ENCODE results near the gene OAT. TPM values are rescaled to one million over a fixed set of nuclear protein-coding genes. Genes with fewer than 3 reads are reported as not detected.

The OAT gene
- total RNA-seq, 4 donors from 2014 or later, result 86.0 to 103 (median 95.1) TPM

DNA sequence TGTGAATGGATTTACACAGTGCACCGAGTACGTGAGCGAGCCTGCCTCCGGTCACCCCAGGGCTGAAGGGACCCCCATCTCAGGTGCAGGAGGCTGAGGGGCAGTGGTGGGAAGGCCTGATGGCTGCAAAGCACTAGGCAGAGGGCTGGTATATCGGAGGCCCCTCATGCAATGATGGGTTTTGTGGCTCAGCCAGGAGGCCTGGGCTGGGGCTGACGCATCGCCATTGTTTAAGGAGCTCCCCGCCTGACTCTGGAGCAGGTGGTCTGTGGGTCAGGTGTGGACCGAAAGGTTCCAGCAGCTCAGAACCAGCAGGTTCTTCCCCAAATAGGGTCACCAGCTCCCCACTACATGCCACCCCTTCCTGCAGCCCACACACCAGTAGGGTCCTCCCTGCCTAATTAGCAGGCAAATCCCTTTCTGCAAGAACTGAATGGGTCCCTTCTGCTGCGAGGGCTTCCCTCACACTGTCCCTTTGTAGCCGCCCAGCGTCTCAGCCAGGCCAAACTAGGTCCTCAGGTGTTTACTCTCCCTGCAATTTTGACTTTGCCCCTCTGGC, 33.0 kb downstream of the OAT start:
- H3K9me3 ChIP-seq, result no peaks in the 10 kb centered on the region
- H3K27ac ChIP-seq, result no peak overlapping the region
- peaks cover 11% of the 10 kb centered on the region for H3K4me1 ChIP-seq
- peak in 1 of 2 donors; percentile 34 for DNase-seq (ENCODE audit: low spot score in 2 of 2)
- peaks cover 8% of the 10 kb centered on the region for H3K27me3 ChIP-seq
- TF ChIP-seq POLR2A (IDR thresholded peaks at IDR 0.05) (no peak), EP300 (IDR thresholded peaks at IDR 0.05) (no peak), POLR2AphosphoS5 (IDR thresholded peaks at IDR 0.05) (no peak)
- TF ChIP-seq, protein P1, sequence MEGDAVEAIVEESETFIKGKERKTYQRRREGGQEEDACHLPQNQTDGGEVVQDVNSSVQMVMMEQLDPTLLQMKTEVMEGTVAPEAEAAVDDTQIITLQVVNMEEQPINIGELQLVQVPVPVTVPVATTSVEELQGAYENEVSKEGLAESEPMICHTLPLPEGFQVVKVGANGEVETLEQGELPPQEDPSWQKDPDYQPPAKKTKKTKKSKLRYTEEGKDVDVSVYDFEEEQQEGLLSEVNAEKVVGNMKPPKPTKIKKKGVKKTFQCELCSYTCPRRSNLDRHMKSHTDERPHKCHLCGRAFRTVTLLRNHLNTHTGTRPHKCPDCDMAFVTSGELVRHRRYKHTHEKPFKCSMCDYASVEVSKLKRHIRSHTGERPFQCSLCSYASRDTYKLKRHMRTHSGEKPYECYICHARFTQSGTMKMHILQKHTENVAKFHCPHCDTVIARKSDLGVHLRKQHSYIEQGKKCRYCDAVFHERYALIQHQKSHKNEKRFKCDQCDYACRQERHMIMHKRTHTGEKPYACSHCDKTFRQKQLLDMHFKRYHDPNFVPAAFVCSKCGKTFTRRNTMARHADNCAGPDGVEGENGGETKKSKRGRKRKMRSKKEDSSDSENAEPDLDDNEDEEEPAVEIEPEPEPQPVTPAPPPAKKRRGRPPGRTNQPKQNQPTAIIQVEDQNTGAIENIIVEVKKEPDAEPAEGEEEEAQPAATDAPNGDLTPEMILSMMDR (IDR thresholded peaks at IDR 0.05), result no peak
- 97% methylated on average over 12 of the region's 12 CpGs for WGBS
- no peaks in the 10 kb centered on the region for H3K36me3 ChIP-seq
- H3K4me3 ChIP-seq, result no peak overlapping the region

DNA sequence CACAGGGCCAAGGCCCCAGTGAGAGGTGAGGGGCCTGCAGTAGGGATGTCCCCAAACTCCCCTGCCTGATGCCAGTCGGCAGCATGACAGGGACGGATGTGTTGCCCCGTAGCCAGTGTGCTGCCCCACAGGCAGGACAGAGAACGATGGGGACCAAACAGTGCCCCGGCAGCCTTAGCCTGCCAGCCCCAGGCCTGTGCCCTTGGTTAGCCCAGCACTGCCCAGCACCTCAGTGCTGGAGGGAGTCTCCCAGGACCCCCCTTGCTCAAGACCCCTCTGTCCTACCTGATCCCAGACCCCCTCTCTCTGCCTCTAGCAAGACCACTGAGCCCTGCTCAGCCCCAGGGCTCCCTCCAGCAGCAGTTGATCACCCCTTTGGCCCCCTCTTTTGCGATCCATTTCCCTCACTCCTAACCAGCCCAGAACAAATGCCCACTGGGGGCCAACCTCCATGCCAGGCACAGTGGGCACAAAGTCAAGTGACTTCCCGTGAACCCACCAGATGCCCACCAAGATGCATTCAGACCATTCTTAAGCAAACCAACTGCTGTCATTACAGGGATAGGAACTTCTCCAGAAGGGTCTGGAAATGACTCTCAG, 34.0 kb downstream of the OAT start:
- no peak overlapping the region for H3K27ac ChIP-seq
- no peak overlapping the region for H3K4me3 ChIP-seq
- peaks cover 11% of the 10 kb centered on the region for H3K4me1 ChIP-seq
- H3K27me3 ChIP-seq, result peaks cover 11% of the 10 kb centered on the region
- WGBS, result 83% methylated on average over 4 of the region's 7 CpGs
- H3K36me3 ChIP-seq, result no peaks in the 10 kb centered on the region
- TF ChIP-seq POLR2A (IDR thresholded peaks at IDR 0.05) (no peak), POLR2AphosphoS5 (IDR thresholded peaks at IDR 0.05) (no peak)
- peak in 1 of 2 donors; percentile 19 for DNase-seq (ENCODE audit: low spot score in 2 of 2)
- H3K9me3 ChIP-seq, result no peaks in the 10 kb centered on the region

GRCh38 chr10:124384172-124384571, 34.6 kb downstream of the OAT start:
- no peak overlapping the region for H3K27ac ChIP-seq
- H3K4me1 ChIP-seq, result peaks cover 11% of the 10 kb centered on the region
- no peaks in the 10 kb centered on the region for H3K36me3 ChIP-seq
- peaks cover 13% of the 10 kb centered on the region for H3K27me3 ChIP-seq
- H3K9me3 ChIP-seq, result no peaks in the 10 kb centered on the region
- 52% methylated on average over 4 of the region's 4 CpGs for WGBS
- H3K4me3 ChIP-seq, result no peak overlapping the region
- peak in 1 of 2 donors; percentile 25 for DNase-seq (ENCODE audit: low spot score in 2 of 2)
- TF ChIP-seq POLR2A (IDR thresholded peaks at IDR 0.05), result no peak

GRCh38 chr10:124383496-124383895, 35.2 kb downstream of the OAT start:
- Histone ChIP-seq H3K4me1 (peaks cover 11% of the 10 kb centered on the region), H3K9me3 (no peaks in the 10 kb centered on the region), H3K27ac (no peak overlapping the region), H3K27me3 (peaks cover 14% of the 10 kb centered on the region), H3K36me3 (no peaks in the 10 kb centered on the region), H3K4me3 (no peak overlapping the region)
- 79% methylated on average over 6 of the region's 6 CpGs for WGBS
- TF ChIP-seq POLR2A (IDR thresholded peaks at IDR 0.05) (no peak), EP300 (IDR thresholded peaks at IDR 0.05) (no peak)
- DNase-seq (ENCODE audit: low spot score in 2 of 2), result peak in 1 of 2 donors; percentile 11

GRCh38 chr10:124381011-124381611, 37.6 kb downstream of the OAT start:
- Histone ChIP-seq H3K4me1 (peaks cover 11% of the 10 kb centered on the region), H3K36me3 (no peaks in the 10 kb centered on the region), H3K4me3 (no peak overlapping the region), H3K9me3 (no peaks in the 10 kb centered on the region), H3K27ac (no peak overlapping the region), H3K27me3 (peaks cover 14% of the 10 kb centered on the region)
- TF ChIP-seq POLR2A (IDR thresholded peaks at IDR 0.05) (no peak), POLR2AphosphoS5 (IDR thresholded peaks at IDR 0.05) (no peak), EP300 (IDR thresholded peaks at IDR 0.05) (no peak)
- TF ChIP-seq, protein P1 (IDR thresholded peaks at IDR 0.05), result no peak
- 51% methylated on average over 19 of the region's 19 CpGs for WGBS
- peak in 1 of 2 donors; percentile 28 for DNase-seq (ENCODE audit: low spot score in 2 of 2)

DNA sequence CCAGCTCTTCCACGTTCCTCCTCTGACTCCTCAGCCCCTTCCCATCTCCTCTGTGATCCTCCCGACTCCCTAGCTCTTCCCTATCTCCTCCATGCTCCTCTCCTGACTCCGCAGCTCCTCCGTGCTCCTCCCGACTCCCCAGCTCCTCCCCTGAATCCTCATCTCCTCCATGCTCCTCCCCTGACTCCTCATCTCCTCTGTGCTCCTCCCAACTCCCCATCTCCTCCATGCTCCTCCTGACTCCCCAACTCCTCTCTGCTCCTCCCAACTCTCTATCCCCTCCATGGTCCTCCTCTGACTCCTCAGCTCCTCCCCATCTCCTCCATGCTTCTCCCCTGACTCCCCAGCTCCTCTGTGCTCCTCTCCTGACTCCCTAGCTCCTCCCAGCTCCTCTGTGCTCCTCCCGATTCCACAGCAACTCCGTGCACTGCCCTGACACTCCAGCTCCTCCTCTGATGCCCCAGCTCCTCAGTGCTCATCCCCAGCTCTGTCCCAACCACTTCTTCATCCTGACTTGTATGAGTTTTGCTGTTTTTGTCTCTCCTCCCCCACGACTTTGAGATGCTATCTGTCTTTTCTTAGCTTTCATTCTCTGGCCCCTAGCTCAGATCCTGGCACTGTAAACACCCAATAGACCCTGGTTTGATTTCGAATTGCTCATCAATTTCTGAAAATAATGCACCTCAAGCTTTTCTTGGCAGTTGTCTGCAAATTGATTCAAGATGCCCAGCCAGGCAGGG, 38.3 kb downstream of the OAT start:
- no peak for TF ChIP-seq POLR2AphosphoS5 (IDR thresholded peaks at IDR 0.05)
- no peak for TF ChIP-seq POLR2A (IDR thresholded peaks at IDR 0.05)
- TF ChIP-seq EP300 (IDR thresholded peaks at IDR 0.05), result no peak
- TF ChIP-seq, protein P1 (IDR thresholded peaks at IDR 0.05), result no peak

More for the DNA sequence above, 38.3 kb downstream of the OAT start:
- H3K36me3 ChIP-seq, result no peaks in the 10 kb centered on the region
- peaks cover 17% of the 10 kb centered on the region for H3K27me3 ChIP-seq
- peaks cover 11% of the 10 kb centered on the region for H3K4me1 ChIP-seq
- no peaks in the 10 kb centered on the region for H3K9me3 ChIP-seq
- 79% methylated on average over 9 of the region's 9 CpGs for WGBS
- no peak overlapping the region for H3K4me3 ChIP-seq
- peak in 1 of 2 donors; percentile 21 for DNase-seq (ENCODE audit: low spot score in 2 of 2)
- H3K27ac ChIP-seq, result no peak overlapping the region
